Neural cell (in vitro differentiated cells): Measurements from ENCODE around the gene DSCAM. TPM values are rescaled to one million over a fixed set of nuclear protein-coding genes. Genes with fewer than 3 reads are reported as not detected.
A peak's percentile ranks its signal among the peaks of the same experiment; 100 is the strongest.

ENCODE experiments used
- H2AFZ ChIP-seq: fragments of 200-600, 300-800 bp; sonication (generic), shearing (Covaris generic); 2 replicates; pipeline ENCODE4 v1.6.0; 2014; ENCODE audit warnings: low read depth, mild to moderate bottlenecking, antibody characterized with exemption, low read length, moderate library complexity
- H3F3A ChIP-seq: fragments of 200-600 bp; shearing (Covaris generic); 2 replicates; pipeline ENCODE4 v1.6.1; 2016; ENCODE audit warnings: mild to moderate bottlenecking, moderate library complexity, mixed read lengths, antibody characterized with exemption, low read length; ENCODE audit not compliant: insufficient read depth, poor library complexity, severe bottlenecking
- H3K27ac ChIP-seq: fragments of 200-600, 300-800 bp; sonication (generic), shearing (Covaris generic); 2 replicates; pipeline ENCODE4 v1.5.1; 2014; ENCODE audit warnings: mild to moderate bottlenecking, low read length, moderate library complexity
- H3K27me3 ChIP-seq: fragments of 300-800, 200-600 bp; sonication (generic), shearing (Covaris generic); 2 replicates; pipeline ENCODE4 v1.6.0; 2014; ENCODE audit warnings: mild to moderate bottlenecking, low read depth, low read length, moderate library complexity; ENCODE audit not compliant: insufficient read depth
- H3K36me3 ChIP-seq: fragments of 300-800, 200-600 bp; sonication (generic), shearing (Covaris generic); 2 replicates; pipeline ENCODE4 v1.5.1; 2014; ENCODE audit warnings: mild to moderate bottlenecking, antibody characterized with exemption, low read length, moderate library complexity; ENCODE audit not compliant: insufficient read depth
- H3K4me2 ChIP-seq: fragments of 300-800, 200-600 bp; sonication (generic), shearing (Covaris generic); 2 replicates; pipeline ENCODE4 v1.6.0; 2014; ENCODE audit warnings: mild to moderate bottlenecking, low read length
- H3K4me3 ChIP-seq: fragments of 300-800, 200-600 bp; sonication (generic), shearing (Covaris generic); 2 replicates; pipeline ENCODE4 v1.5.1; 2014; ENCODE audit warnings: mild to moderate bottlenecking, low read length, moderate library complexity
- H3K79me2 ChIP-seq: fragments of 200-600 bp; shearing (Covaris generic); replicated peaks from 2 replicates; pipeline ENCODE4 v1.6.0; 2014; ENCODE audit warnings: mild to moderate bottlenecking, low read length, moderate library complexity; ENCODE audit not compliant: insufficient read depth
- H3K9ac ChIP-seq: fragments of 300-800, 200-600 bp; sonication (generic), shearing (Covaris generic); 2 replicates; pipeline ENCODE4 v1.6.1; 2016; ENCODE audit warnings: mild to moderate bottlenecking, low read length, mixed read lengths
- H3K9me2 ChIP-seq: fragments of 200-600 bp; shearing (Covaris generic); 2 replicates; pipeline ENCODE4 v1.6.1; 2016; ENCODE audit warnings: mild to moderate bottlenecking, low read length, mixed read lengths; ENCODE audit not compliant: insufficient read depth
- H3K9me3 ChIP-seq: fragments of 200-600, 300-800 bp; sonication (generic), shearing (Covaris generic); 2 replicates; pipeline ENCODE4 v1.6.1; 2016; ENCODE audit warnings: mild to moderate bottlenecking, mixed run types, low read length, moderate library complexity, mixed read lengths
- H4K20me1 ChIP-seq: fragments of 200-600 bp; shearing (Covaris generic); 2 replicates; pipeline ENCODE4 v1.6.1; 2016; ENCODE audit warnings: mild to moderate bottlenecking, mixed run types; ENCODE audit not compliant: insufficient read depth
- EP300 ChIP-seq: fragments of 450-650 bp; conservative IDR thresholded peaks from 2 replicates; pipeline ENCODE4 v1.6.1; 2014; ENCODE audit warnings: antibody characterized with exemption, mild to moderate bottlenecking, moderate library complexity; ENCODE audit not compliant: poor library complexity, severe bottlenecking
- EZH2 ChIP-seq: fragments of 200-600, 300-800 bp; shearing (Covaris generic), sonication (generic); IDR thresholded peaks from 2 replicates; pipeline ENCODE4 v1.6.1; 2014; ENCODE audit warnings: antibody characterized with exemption, low read length, borderline replicate concordance, mild to moderate bottlenecking; ENCODE audit not compliant: insufficient read depth, poor library complexity, severe bottlenecking
- MXI1 ChIP-seq: fragments of 450-650 bp; conservative IDR thresholded peaks from 2 replicates; pipeline ENCODE4 v1.6.1; 2014; ENCODE audit warnings: antibody characterized with exemption, mild to moderate bottlenecking; ENCODE audit not compliant: poor library complexity, severe bottlenecking
- POLR2AphosphoS5 ChIP-seq: IDR thresholded peaks from 2 replicates; pipeline ENCODE4 v1.6.1; 2012
- RAD21 ChIP-seq: fragments of 450-650 bp; conservative IDR thresholded peaks from 2 replicates; pipeline ENCODE4 v1.6.1; 2014; ENCODE audit warnings: antibody characterized with exemption, mild to moderate bottlenecking, moderate library complexity
- SMC3 ChIP-seq: fragments of 450-650 bp; conservative IDR thresholded peaks from 2 replicates; pipeline ENCODE4 v1.6.1; 2014; ENCODE audit warnings: antibody characterized with exemption, mild to moderate bottlenecking, moderate library complexity; ENCODE audit not compliant: poor library complexity
- TAF1 ChIP-seq: IDR thresholded peaks from 2 replicates; pipeline ENCODE4 v1.6.1; 2012; ENCODE audit warnings: low read depth
- polyA plus RNA-seq: library from polyadenylated mRNA; depleted of rRNA; stranded (reverse); fragments of >200 nt; gene quantifications from 2 replicates; pipeline ENCODE4 v1.2.3, GENCODE V29; 2014
- TF ChIP-seq, protein P1 (sequence below): fragments of 450-650 bp; IDR thresholded peaks from 2 replicates; pipeline ENCODE4 v1.5.1; 2014; ENCODE audit warnings: antibody characterized with exemption, mild to moderate bottlenecking, moderate library complexity; ENCODE audit not compliant: poor library complexity, severe bottlenecking
- TF ChIP-seq, protein P2 (sequence below): IDR thresholded peaks from 2 replicates; pipeline ENCODE4 v1.6.1; 2012; ENCODE audit warnings: borderline replicate concordance

The DSCAM gene
- polyA plus RNA-seq, 1 donor from 2014 or later: 5.3 TPM

DNA sequence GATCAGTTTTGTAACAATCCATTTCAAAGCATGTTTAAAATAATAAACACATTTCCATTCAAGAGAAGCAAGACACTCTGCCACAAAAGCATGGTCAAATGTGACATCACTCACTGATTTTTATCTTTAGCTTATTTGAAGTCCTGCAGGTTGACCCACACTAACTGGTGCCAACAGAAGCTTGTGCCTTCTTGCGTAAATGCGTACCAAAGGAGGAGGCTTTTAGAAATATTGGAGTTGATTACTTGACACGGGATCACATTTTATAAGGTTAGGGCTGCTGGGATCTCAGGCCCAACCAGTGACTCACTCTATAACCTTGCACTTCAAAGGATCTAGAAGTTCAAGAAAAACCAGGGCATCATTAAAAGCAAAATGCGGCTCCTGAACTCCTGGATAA lies 776.1 kb downstream of the DSCAM start:
- TF ChIP-seq, protein P1, sequence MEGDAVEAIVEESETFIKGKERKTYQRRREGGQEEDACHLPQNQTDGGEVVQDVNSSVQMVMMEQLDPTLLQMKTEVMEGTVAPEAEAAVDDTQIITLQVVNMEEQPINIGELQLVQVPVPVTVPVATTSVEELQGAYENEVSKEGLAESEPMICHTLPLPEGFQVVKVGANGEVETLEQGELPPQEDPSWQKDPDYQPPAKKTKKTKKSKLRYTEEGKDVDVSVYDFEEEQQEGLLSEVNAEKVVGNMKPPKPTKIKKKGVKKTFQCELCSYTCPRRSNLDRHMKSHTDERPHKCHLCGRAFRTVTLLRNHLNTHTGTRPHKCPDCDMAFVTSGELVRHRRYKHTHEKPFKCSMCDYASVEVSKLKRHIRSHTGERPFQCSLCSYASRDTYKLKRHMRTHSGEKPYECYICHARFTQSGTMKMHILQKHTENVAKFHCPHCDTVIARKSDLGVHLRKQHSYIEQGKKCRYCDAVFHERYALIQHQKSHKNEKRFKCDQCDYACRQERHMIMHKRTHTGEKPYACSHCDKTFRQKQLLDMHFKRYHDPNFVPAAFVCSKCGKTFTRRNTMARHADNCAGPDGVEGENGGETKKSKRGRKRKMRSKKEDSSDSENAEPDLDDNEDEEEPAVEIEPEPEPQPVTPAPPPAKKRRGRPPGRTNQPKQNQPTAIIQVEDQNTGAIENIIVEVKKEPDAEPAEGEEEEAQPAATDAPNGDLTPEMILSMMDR: no peak
- TF ChIP-seq MXI1 (no peak), EZH2 (no peak), TAF1 (no peak), RAD21 (no peak), EP300 (no peak), SMC3 (no peak), POLR2AphosphoS5 (no peak)
- TF ChIP-seq, protein P2, sequence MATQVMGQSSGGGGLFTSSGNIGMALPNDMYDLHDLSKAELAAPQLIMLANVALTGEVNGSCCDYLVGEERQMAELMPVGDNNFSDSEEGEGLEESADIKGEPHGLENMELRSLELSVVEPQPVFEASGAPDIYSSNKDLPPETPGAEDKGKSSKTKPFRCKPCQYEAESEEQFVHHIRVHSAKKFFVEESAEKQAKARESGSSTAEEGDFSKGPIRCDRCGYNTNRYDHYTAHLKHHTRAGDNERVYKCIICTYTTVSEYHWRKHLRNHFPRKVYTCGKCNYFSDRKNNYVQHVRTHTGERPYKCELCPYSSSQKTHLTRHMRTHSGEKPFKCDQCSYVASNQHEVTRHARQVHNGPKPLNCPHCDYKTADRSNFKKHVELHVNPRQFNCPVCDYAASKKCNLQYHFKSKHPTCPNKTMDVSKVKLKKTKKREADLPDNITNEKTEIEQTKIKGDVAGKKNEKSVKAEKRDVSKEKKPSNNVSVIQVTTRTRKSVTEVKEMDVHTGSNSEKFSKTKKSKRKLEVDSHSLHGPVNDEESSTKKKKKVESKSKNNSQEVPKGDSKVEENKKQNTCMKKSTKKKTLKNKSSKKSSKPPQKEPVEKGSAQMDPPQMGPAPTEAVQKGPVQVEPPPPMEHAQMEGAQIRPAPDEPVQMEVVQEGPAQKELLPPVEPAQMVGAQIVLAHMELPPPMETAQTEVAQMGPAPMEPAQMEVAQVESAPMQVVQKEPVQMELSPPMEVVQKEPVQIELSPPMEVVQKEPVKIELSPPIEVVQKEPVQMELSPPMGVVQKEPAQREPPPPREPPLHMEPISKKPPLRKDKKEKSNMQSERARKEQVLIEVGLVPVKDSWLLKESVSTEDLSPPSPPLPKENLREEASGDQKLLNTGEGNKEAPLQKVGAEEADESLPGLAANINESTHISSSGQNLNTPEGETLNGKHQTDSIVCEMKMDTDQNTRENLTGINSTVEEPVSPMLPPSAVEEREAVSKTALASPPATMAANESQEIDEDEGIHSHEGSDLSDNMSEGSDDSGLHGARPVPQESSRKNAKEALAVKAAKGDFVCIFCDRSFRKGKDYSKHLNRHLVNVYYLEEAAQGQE: no peak
- Histone ChIP-seq H3K27me3 (no peaks in the 10 kb centered on the region), H3K4me2 (no peak overlapping the region), H3K27ac (no peak overlapping the region), H2AFZ (no peak overlapping the region), H3K36me3 (no peaks in the 10 kb centered on the region), H3K4me3 (no peak overlapping the region), H3K9ac (no peak overlapping the region), H3K9me2 (no peaks in the 10 kb centered on the region), H3F3A (no peaks in the 10 kb centered on the region), H3K79me2 (no peaks in the 10 kb centered on the region), H4K20me1 (no peaks in the 10 kb centered on the region), H3K9me3 (no peaks in the 10 kb centered on the region)

DNA sequence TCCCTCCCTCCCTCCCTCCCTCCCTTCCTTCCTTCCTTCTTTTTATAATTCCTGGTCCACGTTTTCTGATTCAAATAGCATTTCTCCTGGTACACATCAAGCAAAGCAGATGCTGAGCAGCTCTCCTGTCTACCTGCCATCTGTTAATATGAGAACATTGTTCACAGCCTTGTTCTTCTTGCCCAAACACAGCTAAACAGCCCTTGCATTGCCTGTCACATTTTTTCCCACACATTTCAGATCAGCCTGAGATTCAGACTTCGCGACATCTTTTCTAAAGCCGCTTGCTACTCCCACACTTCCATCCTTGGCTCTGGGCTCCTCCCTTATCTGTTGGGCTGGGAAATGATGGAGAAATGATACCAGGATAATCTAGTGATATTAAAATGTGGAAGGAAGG lies 779.2 kb downstream of the DSCAM start:
- Histone ChIP-seq H3K9me3 (no peaks in the 10 kb centered on the region), H3F3A (no peaks in the 10 kb centered on the region), H3K4me2 (no peak overlapping the region), H3K9me2 (no peaks in the 10 kb centered on the region), H2AFZ (no peak overlapping the region), H3K9ac (no peak overlapping the region), H3K27ac (peak overlapping the region; percentile 6), H4K20me1 (no peaks in the 10 kb centered on the region), H3K27me3 (no peaks in the 10 kb centered on the region), H3K36me3 (no peaks in the 10 kb centered on the region), H3K4me3 (no peak overlapping the region), H3K79me2 (no peaks in the 10 kb centered on the region)
- TF ChIP-seq POLR2AphosphoS5: peak; percentile 17
- no peak for TF ChIP-seq MXI1
- TF ChIP-seq, protein P2: peak; percentile 37
